Body of pancreas (tissue), 4 donors: ENCODE results near the gene CEND1.

ENCODE experiments used
- CTCF ChIP-seq, 7 experiments: fragments of 450-650 bp in 4 of 7; fragments of 200-600 bp in 3 of 7; sonication (generic) in 3 of 7; IDR thresholded peaks; one replicate each; pipeline ENCODE4 v1.5.1; 2016 to 2019; ENCODE audit warnings: antibody characterized with exemption in 7 of 7
- POLR2A ChIP-seq, 3 donors: fragments of 450-650 bp; IDR thresholded peaks; one replicate each; pipeline ENCODE4 v1.6.1; 2016; ENCODE audit warnings: antibody characterized with exemption in 3 of 3, mild to moderate bottlenecking in 2 of 3

DNA sequence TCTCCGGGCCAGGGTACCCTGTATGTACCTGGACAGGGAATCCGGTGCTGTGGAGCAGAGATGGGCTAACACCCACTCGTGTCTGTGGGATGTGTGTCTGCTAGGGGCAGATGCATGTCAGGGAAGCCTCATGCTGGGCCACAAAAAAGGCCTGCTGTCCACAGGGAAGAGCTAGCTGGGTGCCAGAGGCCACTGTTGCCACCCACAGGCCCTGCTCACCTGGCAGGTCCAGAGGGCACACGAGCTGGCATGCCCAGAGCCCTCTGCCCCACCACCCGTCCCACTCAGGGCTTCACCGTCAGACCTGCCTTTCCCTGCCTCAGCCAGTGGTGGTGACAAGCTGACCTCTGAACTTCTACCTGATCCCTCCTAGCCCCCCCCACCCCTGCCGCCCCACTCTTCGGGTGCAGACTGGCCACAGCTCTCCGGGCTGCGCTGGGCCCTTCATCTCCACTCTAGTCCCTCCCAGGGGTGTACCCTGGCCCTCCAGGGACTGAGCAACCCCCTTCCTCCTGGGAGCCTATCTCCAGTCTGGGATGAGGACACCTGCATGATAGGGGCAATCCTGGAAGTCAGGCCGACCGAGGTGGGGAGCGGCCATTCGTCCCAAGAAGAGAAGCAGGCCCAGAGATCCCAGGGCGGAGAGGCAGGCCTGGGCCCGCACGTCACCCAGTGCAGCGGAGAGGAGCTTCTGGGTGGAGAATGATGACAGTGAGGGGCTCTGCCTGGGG, 6.8 kb upstream of the CEND1 start:
- TF ChIP-seq CTCF (IDR thresholded peaks at IDR 0.05) (no peak), POLR2A (IDR thresholded peaks at IDR 0.05) (no peak)
